IPS DF 4.7 (cell line): ENCODE data around the gene TMEM52B.

Experiments used
- DNase-seq: peaks from one replicate; pipeline ENCODE4 v3.0.0-alpha.2; 2013; ENCODE audit warnings: low spot score; ENCODE audit errors: extremely low read depth

TMEM52B gene

GRCh38 chr12:10178821-10179220 is at the start of gene TMEM52B:
Gene TMEM52B, plus strand, starts transcription at chr12:10179032. Its CDS starts 543 bp downstream, at chr12:10179575.
- DNase-seq: no peak

- DNase-seq: no peak
Measured at GRCh38 chr12:10130042-10130441, 48.8 kb upstream of the TMEM52B start, which contains the start of gene CLEC7A. Gene CLEC7A, minus strand, starts transcription at chr12:10130199. Its CDS starts 117 bp downstream, at chr12:10130082.

GRCh38 chr12:10131111-10131690 is 47.6 kb upstream of the TMEM52B start:
- DNase-seq: no peak

GRCh38 chr12:10132850-10133370 is 45.9 kb upstream of the TMEM52B start:
- DNase-seq: no peak

GRCh38 chr12:10135126-10135525 is 43.7 kb upstream of the TMEM52B start:
- DNase-seq: no peak

GRCh38 chr12:10136637-10137205 is 42.1 kb upstream of the TMEM52B start:
- no peak for DNase-seq

- DNase-seq: no peak
Measured at GRCh38 chr12:10140001-10140400, 38.8 kb upstream of the TMEM52B start.

GRCh38 chr12:10142976-10143589 is 35.7 kb upstream of the TMEM52B start:
- no peak for DNase-seq

GRCh38 chr12:10147714-10148403 is 31.0 kb upstream of the TMEM52B start:
- no peak for DNase-seq

GRCh38 chr12:10151621-10152020 is 27.2 kb upstream of the TMEM52B start:
- no peak for DNase-seq

- no peak for DNase-seq
Measured at GRCh38 chr12:10153271-10154144, 25.3 kb upstream of the TMEM52B start.

GRCh38 chr12:10154145-10154496 is 24.7 kb upstream of the TMEM52B start:
- DNase-seq: no peak

GRCh38 chr12:10155966-10156365 is 22.9 kb upstream of the TMEM52B start:
- no peak for DNase-seq

- no peak for DNase-seq
Measured at GRCh38 chr12:10158406-10158805, 20.4 kb upstream of the TMEM52B start.

- no peak for DNase-seq
Measured at GRCh38 chr12:10159280-10159679, 19.6 kb upstream of the TMEM52B start.

GRCh38 chr12:10160617-10161385 is 18.0 kb upstream of the TMEM52B start:
- DNase-seq: no peak

GRCh38 chr12:10163084-10163483 is 15.7 kb upstream of the TMEM52B start:
- no peak for DNase-seq

GRCh38 chr12:10165421-10165820 is 13.4 kb upstream of the TMEM52B start:
- no peak for DNase-seq

GRCh38 chr12:10167599-10167998 is 11.2 kb upstream of the TMEM52B start:
- DNase-seq: no peak

- no peak for DNase-seq
Measured at GRCh38 chr12:10169104-10169503, 9.7 kb upstream of the TMEM52B start.
